NCI-H2196 treated with DMSO at 0.1 percent for 48 hours (cell line): ENCODE results near the gene C12orf60.

Experiments
- DNase-seq: peaks from one replicate; lab custom pipeline; 2025; ENCODE audit not compliant: unreplicated experiment; lab: John Stamatoyannopoulos, UW

C12orf60 gene

DNA sequence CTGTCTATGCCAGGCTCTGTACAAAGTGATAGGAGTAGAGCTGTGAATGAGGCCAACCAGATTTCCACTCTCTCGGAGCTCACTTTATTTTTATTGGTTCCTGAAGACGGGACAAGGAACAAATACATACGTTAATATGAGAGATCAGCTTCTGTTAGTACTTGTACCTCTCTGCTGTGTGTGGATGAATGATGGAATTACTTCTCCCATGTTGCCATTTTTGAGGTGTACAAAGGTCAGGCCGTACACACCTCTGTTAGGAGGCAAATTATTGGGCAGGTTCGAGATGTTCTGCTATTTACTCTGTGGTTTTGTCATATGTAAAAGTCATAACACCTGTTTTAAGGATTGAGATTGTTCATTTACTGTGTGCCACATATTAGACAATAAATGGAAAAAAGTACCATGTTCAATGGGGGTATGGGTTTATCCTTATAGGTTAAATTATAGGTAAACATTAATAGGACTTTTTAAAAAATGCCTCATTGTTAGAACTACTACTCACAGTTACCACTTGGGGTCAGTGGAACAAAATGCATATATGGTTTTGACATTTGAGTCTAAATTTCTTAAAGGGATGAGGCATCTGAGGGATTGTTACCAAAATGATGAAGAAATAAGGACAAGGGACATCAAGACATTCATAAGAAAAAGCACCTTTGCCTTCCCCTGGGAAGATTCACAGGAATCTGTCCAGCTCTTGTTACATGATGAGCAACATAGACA, 27.1 kb upstream of the C12orf60 start:
- no peak for DNase-seq

DNA sequence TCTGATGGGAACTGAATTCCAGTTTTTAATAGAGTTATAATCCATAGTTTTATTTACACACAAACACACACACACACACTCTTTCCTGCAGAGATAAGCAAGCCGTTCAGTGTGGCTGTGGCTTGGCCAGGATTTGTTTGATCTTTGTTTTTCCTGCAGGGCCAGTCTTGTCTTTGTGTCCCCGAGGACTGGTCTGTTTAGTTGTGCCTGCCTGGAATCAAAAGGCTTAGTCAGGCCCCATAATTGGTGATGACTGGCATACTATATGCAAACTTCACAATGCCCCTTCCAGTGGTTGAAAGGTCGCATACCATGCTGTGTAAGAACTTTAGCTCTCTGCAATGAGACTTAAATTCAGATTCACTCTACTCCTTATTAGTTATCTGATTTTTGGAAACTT, 26.2 kb upstream of the C12orf60 start:
- DNase-seq: no peak

DNA sequence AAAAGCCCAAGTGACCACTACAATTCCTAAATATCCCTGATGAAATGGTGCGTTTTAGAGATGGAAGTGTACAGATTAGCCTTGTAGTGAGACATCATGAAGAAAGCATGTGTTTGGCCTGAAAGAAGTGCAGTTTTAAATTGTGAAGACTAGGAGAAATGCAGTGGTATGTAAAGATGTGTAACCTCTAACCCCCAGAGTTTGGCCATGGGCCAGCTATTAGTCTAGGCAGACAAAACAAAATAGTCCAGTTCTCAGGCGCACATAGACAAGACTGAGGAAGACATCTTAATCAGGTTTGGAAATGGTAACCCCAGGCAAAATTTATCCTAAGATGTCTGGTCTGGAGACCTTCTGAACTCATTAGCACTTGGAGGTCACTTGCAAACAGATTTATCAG, 23.6 kb upstream of the C12orf60 start:
- no peak for DNase-seq

DNA sequence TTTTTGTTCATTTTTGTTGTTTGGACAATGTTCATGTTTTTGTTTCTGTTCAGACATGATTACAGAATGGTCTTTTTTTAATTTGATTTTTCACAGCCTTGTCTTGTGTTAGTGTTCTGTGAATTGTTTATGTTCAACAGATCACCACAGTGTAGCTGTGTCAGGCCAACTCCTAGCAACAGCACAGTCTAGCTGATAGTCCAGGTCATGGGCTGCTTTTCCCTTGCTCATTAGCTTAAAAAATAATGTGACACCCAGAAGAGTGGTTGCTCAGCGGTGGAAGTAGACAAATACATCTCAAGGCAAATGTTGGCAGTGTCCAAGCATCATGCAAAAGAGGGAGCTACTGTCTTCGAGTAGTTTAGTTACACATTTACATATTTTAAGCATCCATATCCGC, 22.6 kb upstream of the C12orf60 start:
- DNase-seq: no peak

DNA sequence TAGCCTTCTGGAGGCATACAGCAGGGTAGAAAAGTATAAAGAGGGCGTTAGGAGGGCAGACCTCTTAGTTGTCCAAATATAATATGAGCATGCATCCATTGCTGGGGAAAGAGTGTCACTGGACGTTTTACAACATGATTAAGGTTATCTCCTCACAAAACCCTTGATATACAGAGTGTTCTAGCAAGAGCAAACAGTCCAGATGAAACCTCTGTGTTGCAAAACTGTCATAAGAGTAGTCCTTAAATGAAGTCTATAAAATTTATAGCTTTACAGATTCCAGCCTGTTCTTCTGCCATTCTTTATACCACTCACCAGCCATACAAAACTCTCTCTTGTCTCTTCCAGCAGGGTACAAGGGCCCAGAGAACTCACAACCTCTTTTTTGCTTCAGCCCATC, 21.9 kb upstream of the C12orf60 start:
- DNase-seq: no peak

DNA sequence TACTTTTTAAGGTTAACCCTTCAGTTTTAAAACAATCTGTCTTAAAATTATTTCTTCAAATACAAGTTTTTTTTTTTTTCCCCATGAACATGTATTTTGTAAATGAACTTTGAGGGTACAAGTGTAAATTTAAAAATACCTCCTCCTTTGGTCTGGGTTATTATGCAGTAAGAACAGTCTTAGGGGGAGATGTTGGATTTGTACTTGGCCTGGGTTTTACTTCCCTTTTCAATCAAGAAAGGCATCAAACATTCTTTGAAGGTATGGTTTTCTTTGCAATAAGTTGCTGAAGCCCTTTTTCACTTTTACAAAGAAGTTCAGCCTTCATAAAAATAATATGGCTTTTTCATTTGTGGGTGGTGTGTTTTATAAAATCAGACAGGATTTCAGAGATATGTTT, 20.7 kb upstream of the C12orf60 start:
- DNase-seq: no peak

DNA sequence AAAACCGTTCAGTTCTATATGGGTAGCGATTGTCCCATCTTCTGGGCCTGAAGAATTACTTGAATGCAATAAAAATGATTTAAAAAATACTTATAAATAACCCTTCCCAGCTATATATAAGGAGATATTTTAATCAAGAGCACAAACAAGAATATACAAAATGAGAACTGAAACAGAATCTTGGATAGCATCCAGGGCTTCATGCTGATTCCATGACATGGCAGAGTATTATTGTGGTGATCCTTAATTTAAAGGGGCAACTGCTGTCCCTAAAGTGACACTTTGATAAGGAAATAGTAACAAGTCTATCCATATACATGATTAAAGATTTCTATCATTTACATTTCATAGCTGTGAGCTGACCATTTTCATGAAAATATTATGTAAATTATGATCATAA, 19.0 kb upstream of the C12orf60 start:
- no peak for DNase-seq

DNA sequence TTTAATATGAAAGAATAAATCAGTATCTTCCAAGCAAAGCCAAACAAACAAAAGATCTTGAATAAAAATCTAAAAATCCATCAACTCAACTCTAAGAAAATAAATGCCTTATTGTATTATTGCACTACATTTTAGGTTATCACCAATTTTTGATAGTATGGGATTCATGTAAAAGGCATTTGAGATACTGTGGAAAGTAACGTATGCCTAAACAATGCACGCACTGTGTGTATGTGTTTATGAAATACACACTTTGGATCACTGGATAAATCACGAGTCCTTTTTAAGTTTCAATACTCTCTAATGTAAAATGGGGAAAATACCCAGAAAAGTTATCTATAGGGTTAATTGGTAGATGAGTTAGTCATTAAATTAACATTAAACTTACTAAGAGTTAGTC, 17.9 kb upstream of the C12orf60 start:
- no peak for DNase-seq

DNA sequence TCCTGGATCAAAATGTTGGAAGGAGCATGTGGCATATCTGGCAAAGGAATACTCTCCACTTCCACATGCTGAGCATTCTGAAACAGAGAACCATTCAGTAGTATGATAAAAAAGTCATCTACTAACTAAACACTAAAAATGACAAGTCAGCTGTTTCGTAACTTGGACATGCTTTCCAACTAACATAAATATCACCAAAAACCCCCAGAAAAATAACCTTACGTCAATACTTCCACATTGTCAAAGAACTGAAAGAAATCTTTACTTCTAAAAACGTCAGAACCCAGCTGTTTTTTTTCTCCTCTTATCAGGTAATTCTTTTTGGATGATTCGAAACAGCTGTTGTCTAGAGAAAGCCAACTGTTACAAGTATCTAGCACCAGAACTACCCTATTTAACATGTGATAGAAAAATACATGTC, 8.4 kb upstream of the C12orf60 start:
- DNase-seq: no peak

DNA sequence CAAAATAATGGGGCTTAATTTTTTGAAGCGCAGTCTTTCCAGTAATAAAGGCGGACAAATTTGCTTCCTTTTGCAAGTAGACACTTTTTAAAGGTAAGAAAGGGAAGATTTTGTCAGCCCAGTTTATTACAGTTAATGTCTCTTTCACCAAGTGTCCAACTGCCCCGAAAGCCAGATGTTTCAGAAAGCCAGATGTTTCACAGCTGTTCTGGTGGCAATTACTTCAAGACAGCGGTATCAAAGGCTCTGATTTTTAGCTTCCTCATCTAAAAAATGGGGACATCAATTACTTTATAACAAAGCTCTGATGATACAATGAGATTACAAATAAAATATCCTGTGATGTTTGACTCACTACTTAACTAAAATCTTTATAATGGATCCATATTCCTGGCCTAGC, 1.2 kb upstream of the C12orf60 start:
- DNase-seq: no peak

DNA sequence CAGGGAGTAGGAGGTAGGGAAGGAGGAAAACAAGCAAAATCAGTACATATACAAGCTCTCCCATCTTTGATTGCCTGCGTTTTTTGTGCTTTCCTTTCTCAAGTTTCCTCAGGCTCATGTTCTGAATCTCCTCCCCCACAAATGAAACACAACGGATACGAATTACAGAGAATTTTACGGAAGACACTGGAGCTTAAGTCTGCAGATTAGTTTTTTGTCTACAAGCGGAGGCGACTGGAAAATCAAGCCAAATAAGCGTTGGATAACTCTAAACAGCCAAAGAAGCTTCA, 804 bp upstream of the C12orf60 start:
- no peak for DNase-seq

DNA sequence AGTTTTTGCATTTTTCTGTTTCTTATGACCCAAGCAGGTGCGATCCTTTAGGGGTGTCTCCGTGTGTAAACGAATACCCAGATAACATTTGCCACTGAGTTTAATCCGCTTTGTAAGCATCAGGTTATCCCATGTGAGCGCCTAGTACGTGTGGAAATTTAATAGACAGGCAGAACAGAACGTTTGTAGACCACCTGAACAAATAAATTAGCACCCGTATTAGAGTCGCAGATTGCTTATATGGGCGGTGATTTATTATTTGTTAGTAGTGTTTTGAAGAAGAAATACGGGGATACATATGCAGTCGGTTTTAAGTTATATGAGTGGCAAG, 325 bp downstream of the C12orf60 start:
- DNase-seq: no peak

DNA sequence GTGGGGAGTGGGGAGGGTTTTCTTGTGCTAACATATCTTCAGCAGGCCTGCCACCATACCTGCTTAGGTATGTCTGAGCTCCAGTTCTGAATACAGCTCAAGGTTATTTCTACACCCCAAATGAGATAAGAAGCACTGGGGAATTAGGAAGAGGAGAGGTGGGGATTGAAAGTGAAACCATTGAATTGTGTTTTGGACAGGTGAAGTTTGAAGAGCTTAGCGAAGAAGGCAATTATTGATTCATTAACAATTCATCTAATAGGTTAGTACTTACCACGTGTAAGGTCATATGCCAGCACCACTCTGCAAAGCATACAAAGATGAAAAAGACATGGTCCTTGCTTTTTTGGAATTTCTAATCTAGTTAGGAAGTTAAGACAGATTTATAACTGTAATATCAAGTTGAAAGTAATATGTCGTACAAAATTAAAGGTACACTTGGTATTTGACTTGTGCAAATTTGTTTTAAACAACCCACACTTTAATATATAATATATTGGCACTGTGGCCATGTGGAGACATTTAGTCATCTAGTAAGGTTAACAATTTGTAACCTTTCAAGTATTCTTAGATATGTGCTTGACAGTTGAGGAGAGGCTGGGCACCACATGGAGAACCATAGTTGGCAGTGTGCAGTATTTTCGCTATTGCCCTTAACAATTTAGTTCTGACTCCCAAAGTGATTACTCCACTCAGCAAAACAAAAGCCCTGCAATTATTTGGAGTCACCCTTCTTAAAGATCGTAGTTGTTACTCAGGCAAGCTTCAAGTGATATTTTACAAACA, 6.9 kb downstream of the C12orf60 start:
- no peak for DNase-seq

DNA sequence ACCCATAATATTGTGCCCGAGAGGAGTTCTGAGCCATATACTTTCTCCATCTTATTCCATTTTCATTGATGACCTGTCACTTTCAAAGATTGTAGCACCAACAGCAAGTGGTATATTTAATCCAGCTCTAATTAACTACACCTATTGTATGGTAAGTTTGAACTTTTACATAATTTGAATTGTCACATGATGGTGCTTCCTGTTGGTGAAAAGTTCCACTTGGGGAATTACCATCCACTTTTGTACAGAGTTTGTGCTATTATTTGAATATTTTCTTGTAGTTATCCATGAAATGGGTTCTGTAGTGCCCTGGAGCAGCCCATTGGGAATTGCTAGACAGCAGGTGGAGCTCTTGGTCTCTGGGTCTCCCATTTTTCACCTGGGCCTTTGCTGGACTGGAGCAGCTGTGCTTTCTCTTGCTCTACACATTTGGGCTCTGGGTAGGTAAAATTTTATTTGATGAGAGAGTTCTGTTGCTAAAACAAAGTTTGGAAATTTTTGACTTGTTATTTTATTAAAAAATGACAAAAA, 7.5 kb downstream of the C12orf60 start:
- no peak for DNase-seq

DNA sequence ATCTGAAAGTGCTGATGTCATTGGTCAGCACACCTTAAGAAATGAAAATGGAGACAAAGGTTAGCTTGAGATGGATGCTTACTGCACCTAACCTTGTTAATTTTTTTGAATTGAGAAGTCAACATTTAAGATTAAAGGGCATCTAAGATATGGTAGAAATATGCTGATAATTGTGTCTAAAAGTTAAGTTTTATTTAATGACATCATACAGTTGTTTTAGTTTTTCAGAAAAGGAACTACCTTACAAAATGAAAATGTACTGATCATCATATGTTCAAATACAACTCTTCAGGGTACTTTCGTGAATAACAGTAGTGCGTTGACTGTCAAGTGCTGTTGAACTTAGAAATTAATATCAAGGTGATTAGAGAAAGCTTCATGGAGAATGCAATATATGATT, 8.0 kb downstream of the C12orf60 start:
- DNase-seq: no peak

DNA sequence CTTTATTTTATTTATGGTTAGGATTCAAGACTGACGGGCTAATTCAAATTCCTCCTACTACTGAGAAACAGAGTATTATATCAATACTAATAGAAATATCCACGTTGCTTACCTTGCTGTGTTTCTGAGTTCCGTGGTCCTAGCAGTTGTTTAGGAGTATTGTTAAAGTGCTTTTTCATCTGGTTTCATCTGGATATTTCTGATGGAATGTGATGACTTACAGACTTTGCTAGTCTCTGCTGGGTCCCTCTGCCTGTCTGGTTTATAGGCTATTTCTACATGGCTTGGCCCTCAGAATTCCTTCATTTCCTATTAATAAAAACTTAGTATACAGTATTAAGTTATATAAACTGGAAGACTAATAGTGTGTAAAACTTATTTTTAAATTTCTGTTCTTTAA, 10.5 kb downstream of the C12orf60 start, which contains the start of gene SMCO3:
TSS of gene SMCO3 (minus strand) at position 169 of the 400 bp plus-strand sequence. CDS start 7,502 bp downstream, outside the sequence.
- DNase-seq: no peak

DNA sequence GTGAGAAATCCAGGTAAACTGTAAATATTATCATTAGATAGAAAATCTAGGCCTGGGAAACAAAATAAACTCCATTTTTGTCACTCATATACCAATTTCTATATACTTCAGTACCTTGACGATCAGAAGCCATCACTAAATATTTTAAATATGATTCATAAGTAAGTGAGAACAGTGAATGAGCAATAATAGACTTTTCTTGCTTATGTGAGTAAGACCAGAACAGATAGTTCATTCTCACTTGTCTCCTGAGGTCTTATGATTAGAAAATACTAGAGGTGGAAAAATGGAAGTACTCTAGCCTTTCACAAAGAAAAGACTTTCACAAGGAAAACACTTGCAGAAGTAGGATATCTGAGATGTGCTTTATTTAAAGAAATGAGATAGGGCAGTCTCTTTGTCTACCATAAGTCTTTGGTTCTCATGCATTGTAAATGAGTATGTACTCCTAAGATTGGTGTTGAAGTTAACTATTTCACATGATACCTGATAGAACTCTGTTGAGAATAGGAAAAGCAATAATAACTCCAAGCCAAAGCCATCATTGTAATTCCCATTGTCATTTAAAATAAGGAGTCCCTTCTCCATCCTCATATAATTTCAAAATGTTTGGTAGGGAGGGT, 20.7 kb downstream of the C12orf60 start:
- DNase-seq: no peak

DNA sequence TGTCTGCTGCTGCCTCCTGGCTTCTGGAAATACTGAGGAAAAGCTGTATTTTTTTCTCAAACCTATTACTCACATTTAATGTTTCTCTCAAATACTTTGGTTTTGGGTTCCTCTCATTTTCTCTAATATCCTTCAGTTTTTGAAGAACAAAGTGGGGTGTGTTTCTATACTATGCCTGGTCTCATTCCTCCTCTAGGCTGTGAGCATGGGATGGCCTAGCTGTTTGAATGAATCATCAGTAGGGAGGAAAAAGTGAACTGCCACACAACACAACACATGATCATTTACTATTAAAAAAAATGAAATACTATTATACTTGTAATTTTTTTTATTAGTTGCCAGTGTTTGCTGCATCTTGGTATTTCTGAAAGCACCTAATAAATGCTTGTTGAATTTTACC, 21.8 kb downstream of the C12orf60 start:
- no peak for DNase-seq

DNA sequence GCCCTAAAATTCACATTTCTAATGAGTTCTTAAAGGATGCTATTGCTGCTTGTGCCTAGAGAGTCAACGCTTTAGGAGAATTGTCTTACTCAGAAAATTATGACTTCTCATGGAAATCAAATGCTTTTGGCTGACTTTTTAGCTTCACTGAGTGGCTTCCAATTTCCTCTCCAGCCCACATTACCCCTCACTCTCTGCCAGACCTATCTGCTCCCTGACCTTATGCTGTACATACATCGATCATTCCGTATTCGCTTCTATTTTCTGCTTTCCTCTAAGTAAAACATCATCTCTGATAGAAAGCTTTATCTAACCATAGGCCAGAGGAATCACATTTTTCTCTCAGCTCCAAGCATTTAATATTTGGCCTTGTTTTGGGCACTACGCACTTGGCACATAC, 23.0 kb downstream of the C12orf60 start:
- DNase-seq: no peak

DNA sequence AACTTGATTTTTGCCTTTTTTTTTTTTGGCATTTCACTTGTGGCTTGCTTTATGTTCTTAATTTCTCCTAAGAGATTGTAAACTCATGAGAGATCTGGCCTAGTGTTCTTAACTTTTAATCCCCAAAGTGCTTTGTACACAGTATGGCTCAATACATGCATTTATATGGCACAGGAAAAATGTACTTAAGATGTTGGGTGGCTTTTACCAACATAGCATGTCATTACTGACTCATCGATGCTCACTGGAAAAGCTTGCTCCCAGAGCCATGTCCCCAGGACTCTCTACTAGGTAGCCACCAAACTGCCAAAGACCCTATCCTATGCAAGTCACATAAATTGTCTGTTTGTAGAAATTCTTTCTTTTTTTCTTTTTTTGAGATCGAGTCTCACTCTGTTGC, 23.6 kb downstream of the C12orf60 start:
- DNase-seq: no peak

DNA sequence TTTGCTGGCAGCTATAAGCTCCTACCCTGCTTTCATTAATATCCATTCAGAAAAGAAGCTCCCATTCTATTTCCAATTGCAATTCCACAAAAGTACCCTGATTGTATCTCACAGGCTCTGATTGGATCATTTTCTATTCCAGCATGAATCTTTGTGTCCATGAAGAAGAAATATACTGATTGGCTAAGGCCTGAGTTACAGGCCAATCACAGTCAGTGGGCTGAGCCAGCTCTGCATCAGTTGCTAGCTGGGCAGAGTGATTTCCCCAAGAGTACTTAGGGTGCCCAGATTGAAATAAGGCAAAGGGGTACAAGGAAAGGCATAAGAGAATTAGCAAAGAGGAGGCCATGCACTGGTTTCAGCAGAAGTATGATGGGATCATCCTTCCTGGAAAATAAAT, 25.4 kb downstream of the C12orf60 start:
- DNase-seq: no peak

DNA sequence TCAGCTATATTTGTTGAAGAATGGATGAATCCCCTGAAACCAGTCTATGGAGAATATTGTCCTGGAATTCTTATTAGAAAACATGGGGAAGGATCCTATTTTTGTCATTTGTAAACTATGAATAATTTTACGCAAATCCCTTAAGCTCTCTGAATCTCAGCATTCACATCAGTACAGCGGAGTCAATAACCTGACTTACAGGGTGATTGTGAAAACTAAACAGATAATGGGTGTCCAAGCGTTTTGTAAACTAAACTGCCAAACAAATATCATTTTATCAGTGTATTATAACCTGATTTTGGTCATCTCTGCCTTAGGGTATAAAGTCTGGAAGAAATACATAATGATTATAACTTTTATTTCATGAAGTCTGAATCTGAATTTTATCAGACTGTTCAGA, 29.9 kb downstream of the C12orf60 start:
- DNase-seq: no peak
